ENCODE data around the gene PEX11G.

GRCh38 chr19:7470540-7471305 lies 18.1 kb downstream of the PEX11G start:
- TF ChIP-seq CTCF (IDR thresholded peaks at IDR 0.05; ENCODE audit: low read depth, low read length) (no peak), POLR2A (IDR thresholded peaks at IDR 0.05; ENCODE audit: extremely low read depth, insufficient read length) (no peak), MAX (IDR thresholded peaks at IDR 0.05; ENCODE audit: low read depth, low read length) (no peak)
